SU-DHL-6 (cell line): ENCODE measurements around the gene SMIM10L2A.

Source experiments
- H2AFZ ChIP-seq: fragments of 200-600 bp; sonication (generic); 2 replicates; pipeline ENCODE4 v1.6.1; 2014; ENCODE audit warnings: low read depth, mild to moderate bottlenecking, moderate library complexity, mixed read lengths, antibody characterized with exemption, low read length; ENCODE audit not compliant: severe bottlenecking
- H3F3A ChIP-seq: fragments of 200-600 bp; shearing (Covaris generic); 2 replicates; pipeline ENCODE4 v1.6.0; 2016; ENCODE audit warnings: antibody characterized with exemption, mild to moderate bottlenecking; ENCODE audit not compliant: insufficient read depth
- H3K27ac ChIP-seq: fragments of 200-600 bp; sonication (generic); 2 replicates; pipeline ENCODE4 v1.5.1; 2016; ENCODE audit warnings: low read depth, mild to moderate bottlenecking, low read length, moderate library complexity, mixed read lengths
- H3K27me3 ChIP-seq: fragments of 200-600 bp; sonication (generic), shearing (Covaris generic); 2 replicates; pipeline ENCODE4 v1.6.0; 2014; ENCODE audit warnings: mild to moderate bottlenecking, low read length
- H3K36me3 ChIP-seq: fragments of 200-600 bp; sonication (generic); 2 replicates; pipeline ENCODE4 v1.6.1; 2014; ENCODE audit warnings: mild to moderate bottlenecking, low read length, mixed read lengths
- H3K4me2 ChIP-seq: fragments of 300-600, 200-600 bp; shearing (Covaris generic), sonication (generic); 2 replicates; pipeline ENCODE4 v1.6.0; 2014; ENCODE audit warnings: low read length, low read depth, mild to moderate bottlenecking; ENCODE audit not compliant: poor library complexity, severe bottlenecking
- H3K4me3 ChIP-seq: fragments of 200-600 bp; sonication (generic); 2 replicates; pipeline ENCODE4 v1.5.1; 2014; ENCODE audit warnings: antibody characterized with exemption, low read length, mild to moderate bottlenecking, mixed read lengths; ENCODE audit not compliant: insufficient read depth, poor library complexity, severe bottlenecking
- H3K79me2 ChIP-seq: fragments of 200-600 bp; sonication (generic); 2 replicates; pipeline ENCODE4 v1.6.1; 2014; ENCODE audit warnings: mild to moderate bottlenecking, low read length, moderate library complexity; ENCODE audit not compliant: insufficient read depth
- H3K9ac ChIP-seq: fragments of 200-600 bp; sonication (generic); 2 replicates; pipeline ENCODE4 v1.7.0; 2014; ENCODE audit warnings: mild to moderate bottlenecking, low read length
- H3K9me2 ChIP-seq: fragments of 200-600 bp; sonication (generic); replicated peaks from 2 replicates; pipeline ENCODE4 v1.6.1; 2014; ENCODE audit warnings: low read length; ENCODE audit not compliant: insufficient read depth
- H3K9me3 ChIP-seq: fragments of 200-600 bp; sonication (generic); 2 replicates; pipeline ENCODE4 v1.6.1; 2014; ENCODE audit warnings: low read length, mixed read lengths; ENCODE audit not compliant: insufficient read depth
- H4K20me1 ChIP-seq: fragments of 200-600 bp; sonication (generic); 2 replicates; pipeline ENCODE4 v1.6.1; 2014; ENCODE audit warnings: low read depth, mild to moderate bottlenecking, antibody characterized with exemption, low read length, moderate library complexity, mixed read lengths
- CTCF ChIP-seq: fragments of 200-600 bp; sonication (generic); IDR thresholded peaks from one replicate; pipeline ENCODE4 v1.5.1; 2017; ENCODE audit warnings: antibody characterized with exemption, mild to moderate bottlenecking, low read length, moderate library complexity; ENCODE audit not compliant: insufficient read depth, poor library complexity, severe bottlenecking
- EZH2phosphoT487 ChIP-seq: fragments of 200-600 bp; sonication (generic), shearing (Covaris generic); conservative IDR thresholded peaks from 2 replicates; pipeline ENCODE4 v1.6.1; 2018; ENCODE audit warnings: mild to moderate bottlenecking, antibody characterized with exemption, low read length, moderate library complexity, mixed read lengths

SMIM10L2A gene

DNA sequence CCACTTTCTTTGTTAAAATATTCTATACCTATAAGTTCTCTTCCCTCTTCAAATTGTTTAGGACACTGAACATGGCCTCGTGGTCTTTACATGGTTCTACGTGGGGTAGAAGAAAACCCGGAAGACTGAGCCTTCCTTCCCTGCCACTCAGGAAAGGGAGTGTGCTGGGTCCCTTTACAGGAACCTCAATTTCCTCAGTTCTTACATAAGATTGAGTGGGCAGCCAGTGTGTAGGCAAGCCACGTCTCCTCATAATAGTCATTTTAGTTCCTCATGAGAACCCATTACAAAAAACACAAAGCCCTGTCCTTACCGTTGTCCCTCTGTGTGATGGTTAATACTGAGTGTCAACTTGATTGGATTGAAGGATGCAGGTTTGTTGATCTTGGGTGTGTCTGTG lies 28.7 kb upstream of the SMIM10L2A start:
- H3K27me3 ChIP-seq: no peaks in the 10 kb centered on the region
- no peaks in the 10 kb centered on the region for H4K20me1 ChIP-seq

GRCh38 chrX:135395064-135395463 lies 26.7 kb upstream of the SMIM10L2A start:
- no peak overlapping the region for H2AFZ ChIP-seq
- H3K27me3 ChIP-seq: no peaks in the 10 kb centered on the region
- no peak overlapping the region for H3K4me2 ChIP-seq
- H3F3A ChIP-seq: no peaks in the 10 kb centered on the region
- no peak overlapping the region for H3K4me3 ChIP-seq
- H3K27ac ChIP-seq: no peak overlapping the region
- no peak overlapping the region for H3K9ac ChIP-seq
- H4K20me1 ChIP-seq: no peaks in the 10 kb centered on the region
- no peaks in the 10 kb centered on the region for H3K36me3 ChIP-seq
- no peaks in the 10 kb centered on the region for H3K79me2 ChIP-seq
- TF ChIP-seq EZH2phosphoT487 (no peak), CTCF (no peak)
- no peaks in the 10 kb centered on the region for H3K9me2 ChIP-seq
- no peaks in the 10 kb centered on the region for H3K9me3 ChIP-seq

More for the DNA sequence above, 28.7 kb upstream of the SMIM10L2A start:
- H3K36me3 ChIP-seq: no peaks in the 10 kb centered on the region
- H3K27ac ChIP-seq: no peak overlapping the region
- no peaks in the 10 kb centered on the region for H3K9me2 ChIP-seq
- H3K4me2 ChIP-seq: no peak overlapping the region
- no peaks in the 10 kb centered on the region for H3K79me2 ChIP-seq
- H3K9ac ChIP-seq: no peak overlapping the region
- TF ChIP-seq CTCF (no peak), EZH2phosphoT487 (no peak)
- H3K4me3 ChIP-seq: no peak overlapping the region
- H2AFZ ChIP-seq: no peak overlapping the region
- no peaks in the 10 kb centered on the region for H3F3A ChIP-seq
- no peaks in the 10 kb centered on the region for H3K9me3 ChIP-seq

- no peak for TF ChIP-seq EZH2phosphoT487
- no peak for TF ChIP-seq CTCF
- Histone ChIP-seq H3K27me3 (no peaks in the 10 kb centered on the region), H3K4me3 (no peak overlapping the region), H3K9me2 (no peaks in the 10 kb centered on the region), H3K79me2 (no peaks in the 10 kb centered on the region), H3F3A (no peaks in the 10 kb centered on the region), H3K4me2 (no peak overlapping the region), H3K27ac (no peak overlapping the region), H3K9ac (no peak overlapping the region), H2AFZ (no peak overlapping the region), H4K20me1 (no peaks in the 10 kb centered on the region), H3K9me3 (no peaks in the 10 kb centered on the region), H3K36me3 (no peaks in the 10 kb centered on the region)
Observed at GRCh38 chrX:135396109-135396508, 25.6 kb upstream of the SMIM10L2A start.
